GM10847 (cell line): ENCODE measurements around the gene BACE2.

Experiments used
- POLR2A ChIP-seq: IDR thresholded peaks from 2 replicates; pipeline ENCODE4 v1.6.1; 2011; ENCODE audit not compliant: insufficient read length; ENCODE audit errors: extremely low read depth

BACE2 gene

DNA sequence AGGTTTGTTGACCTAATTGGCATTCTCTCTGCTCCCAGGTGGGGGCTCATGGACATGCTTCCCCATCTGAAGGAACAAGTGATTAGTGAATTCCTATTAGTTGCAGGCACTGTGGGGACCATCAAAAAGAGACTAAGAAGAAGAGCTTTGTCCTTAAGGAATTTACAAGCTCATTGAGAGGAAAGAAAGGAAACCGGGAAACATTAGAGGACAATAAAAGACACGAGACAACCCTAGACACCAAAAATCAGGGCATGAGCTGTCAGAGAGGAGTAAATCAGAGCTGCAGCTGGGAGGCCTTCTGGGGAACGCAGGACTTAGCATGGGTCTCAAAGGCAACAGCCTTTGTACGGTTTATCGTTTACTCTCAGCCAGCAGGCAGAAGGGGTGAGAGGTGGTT lies 45.1 kb downstream of the BACE2 start:
- TF ChIP-seq POLR2A: no peak

DNA sequence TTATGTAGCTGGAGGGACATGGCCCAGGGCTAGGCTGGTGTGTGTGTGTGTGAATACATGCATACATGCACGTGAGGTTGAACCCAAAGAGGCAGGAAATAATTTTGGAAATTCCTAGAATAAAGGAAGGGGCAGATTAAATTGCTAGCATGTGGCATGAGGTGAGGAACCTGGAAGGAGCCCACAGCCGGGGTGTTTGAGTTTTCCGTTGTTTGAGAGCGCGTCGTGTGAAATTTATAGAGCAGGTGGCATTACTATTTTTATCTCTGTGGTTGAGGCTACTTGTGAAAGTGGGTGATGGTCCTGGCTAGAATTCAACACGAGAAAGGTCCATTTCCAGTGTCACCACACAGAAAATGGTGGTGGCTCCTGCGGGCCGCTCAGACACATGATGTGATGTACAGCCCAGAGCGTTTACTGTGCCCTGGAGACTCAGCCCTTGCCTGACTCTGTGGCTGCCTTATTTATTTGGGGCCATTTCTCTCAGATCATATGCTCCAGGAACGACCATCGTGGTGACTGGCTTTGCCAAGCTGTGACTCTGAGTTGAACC lies 48.0 kb downstream of the BACE2 start:
- no peak for TF ChIP-seq POLR2A

DNA sequence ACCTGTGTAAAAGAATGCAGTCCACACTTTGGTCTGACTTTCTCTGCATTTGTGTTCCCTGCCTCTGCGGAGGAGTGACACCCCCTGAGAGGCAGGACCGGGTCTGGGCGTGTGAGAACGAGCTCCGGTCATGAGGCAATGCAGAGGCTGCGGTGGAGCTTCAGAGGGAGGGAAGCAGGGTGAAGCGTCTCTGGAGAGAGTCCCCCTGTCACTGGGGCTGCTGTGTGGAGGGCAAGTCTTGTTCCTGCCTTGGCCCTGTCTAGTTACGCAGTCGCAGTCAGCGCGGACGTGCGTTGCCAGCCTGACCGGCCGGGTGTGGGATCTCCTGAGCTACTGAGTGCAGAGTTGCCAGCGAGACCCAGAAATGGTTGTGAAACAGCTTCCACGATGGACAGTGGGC lies 48.5 kb downstream of the BACE2 start:
- TF ChIP-seq POLR2A: no peak

DNA sequence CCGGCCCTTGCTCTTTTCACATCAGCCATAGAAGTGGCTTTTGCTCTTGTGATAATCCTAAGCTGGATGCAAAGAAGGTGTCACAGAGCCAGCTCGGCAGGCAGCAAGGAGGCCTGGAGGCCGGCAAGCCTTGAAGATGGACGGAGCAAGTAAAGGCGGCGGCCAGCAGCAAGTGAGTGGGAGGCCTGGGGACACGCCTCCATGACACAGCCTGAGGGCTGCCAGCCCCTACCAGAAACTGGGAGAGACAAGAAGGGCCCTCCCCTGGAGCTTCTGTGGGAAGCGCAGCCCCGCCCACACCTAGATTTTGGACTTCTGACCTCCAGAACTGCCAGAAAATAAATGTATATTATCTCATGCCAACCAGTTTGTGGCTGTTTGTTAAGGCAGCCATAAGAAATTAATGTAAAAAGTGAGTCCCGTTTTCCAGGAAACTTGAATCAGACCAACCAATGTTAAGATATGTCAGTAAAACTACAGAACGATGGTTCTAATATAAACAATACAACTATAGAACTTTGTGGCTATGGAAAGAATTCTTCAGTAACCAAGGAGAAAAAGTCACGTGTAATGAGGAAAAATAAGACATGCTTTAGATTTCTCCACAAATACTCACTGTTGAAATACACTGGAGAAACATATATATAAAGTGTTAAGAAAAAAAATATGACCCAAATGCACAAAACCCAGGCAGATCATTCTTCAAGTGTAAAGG lies 49.9 kb downstream of the BACE2 start:
- TF ChIP-seq POLR2A: no peak

DNA sequence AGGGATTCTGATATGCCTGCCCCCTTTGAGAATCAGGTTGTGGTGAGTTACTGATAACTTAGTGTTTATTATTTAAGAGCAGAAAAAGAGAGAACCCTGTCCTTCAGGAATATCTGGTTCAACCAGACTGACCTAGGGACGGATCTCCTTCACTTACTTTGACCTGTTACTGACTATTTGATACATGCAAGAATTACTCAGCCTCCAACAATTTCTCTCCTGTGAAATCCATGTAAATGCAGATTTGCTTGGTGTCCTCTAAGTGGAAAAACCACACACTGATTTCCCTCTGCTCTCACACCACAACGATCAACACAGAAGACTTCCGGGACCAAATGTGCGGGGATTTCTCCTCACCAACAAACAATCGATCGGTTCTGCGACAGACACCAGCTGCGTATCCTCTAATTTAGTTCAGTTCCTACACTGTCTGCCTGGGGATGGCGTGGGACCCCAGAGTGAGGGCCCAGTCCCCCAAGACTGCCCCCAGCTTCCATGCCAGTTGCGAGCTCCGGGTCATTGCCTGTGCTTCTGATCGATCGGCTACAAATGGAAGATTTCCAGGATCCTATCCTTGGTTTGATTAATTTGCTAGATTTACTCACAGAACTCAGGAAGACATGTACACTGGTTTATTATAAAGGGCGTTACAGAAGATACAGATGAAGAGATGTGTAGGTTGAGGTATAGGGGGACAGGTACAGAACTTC lies 51.7 kb downstream of the BACE2 start:
- TF ChIP-seq POLR2A: no peak

DNA sequence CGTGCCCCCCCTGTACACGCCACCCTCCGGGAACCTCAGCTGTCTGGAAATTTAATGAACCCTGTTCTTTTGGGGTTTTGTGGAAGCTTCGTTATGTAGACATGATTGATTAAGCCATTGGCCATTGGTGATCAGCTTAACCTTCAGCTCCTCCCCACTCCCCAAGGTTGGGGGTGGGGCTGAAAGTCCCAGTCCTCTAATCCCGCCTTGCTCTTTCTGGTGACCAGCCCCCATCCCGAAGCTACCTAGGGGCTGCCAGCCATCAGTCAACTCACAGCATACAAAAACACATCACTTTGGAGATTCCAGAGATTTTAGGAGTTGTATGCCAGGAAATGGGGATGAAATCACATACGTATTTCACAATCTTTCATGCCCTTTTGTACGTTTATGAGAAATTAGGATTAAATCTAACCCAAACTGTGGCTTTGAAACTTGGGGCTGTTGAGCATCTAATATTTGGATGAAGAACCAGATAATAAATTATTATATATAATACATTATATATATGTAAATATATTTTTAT lies 52.3 kb downstream of the BACE2 start:
- TF ChIP-seq POLR2A: no peak

DNA sequence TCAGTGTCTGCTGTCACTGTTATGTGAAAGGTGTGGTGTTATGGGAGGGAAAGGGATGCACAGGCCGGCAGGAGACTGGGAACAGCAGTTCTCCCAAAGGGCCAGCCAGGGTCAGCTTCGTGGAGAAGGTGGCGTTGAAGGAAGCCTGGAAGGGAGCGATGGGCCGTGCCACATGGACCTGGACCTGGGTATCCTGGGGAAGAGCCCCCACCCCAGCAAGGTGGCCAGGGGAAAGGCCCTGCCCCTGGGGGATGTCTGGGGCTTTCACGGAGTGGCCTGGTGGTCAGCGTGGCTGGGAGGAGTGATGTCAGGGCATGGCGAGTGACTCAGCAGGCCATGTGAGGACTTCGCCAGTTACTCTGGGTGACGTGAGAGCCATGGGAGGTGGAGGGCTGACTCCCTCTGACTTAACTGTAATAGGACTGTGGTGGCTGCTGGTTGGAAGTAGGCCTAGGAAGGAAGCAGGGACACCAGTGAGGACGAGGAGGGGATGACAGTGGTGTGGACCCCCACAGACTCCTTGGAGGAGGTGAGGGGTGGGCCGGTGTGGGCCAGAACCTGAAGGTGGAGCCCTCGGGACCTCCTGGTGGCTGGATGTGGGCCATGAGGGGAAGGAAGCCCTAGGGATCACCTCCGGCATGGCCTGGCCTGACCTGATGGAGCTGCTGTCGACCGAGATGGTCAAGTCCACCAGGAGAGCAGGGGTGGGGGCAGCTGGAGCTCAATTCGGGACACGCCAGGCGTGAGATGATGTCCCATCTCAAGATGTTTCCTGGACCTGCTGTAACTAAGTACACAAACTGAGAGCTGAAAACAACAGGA lies 54.5 kb downstream of the BACE2 start:
- TF ChIP-seq POLR2A: no peak

DNA sequence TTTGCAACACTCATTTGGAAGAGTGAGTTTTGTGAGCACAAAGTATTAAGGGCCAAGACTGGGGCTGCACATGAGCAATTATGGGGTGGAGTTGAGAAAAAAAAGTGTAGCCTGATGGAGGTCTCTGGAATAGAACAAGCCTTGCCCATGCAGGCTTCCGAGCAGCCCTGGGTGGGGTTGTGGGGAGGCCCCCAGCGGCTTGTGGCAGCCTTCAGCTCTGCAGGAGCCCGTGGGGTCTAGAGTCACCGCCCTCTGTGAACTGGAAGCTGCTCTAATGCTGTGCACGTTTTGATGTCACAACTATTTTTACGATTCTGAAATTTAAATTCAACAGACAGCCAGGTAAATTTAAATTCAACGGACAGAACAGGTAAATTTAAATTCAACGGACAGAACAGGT lies 58.9 kb downstream of the BACE2 start:
- no peak for TF ChIP-seq POLR2A

DNA sequence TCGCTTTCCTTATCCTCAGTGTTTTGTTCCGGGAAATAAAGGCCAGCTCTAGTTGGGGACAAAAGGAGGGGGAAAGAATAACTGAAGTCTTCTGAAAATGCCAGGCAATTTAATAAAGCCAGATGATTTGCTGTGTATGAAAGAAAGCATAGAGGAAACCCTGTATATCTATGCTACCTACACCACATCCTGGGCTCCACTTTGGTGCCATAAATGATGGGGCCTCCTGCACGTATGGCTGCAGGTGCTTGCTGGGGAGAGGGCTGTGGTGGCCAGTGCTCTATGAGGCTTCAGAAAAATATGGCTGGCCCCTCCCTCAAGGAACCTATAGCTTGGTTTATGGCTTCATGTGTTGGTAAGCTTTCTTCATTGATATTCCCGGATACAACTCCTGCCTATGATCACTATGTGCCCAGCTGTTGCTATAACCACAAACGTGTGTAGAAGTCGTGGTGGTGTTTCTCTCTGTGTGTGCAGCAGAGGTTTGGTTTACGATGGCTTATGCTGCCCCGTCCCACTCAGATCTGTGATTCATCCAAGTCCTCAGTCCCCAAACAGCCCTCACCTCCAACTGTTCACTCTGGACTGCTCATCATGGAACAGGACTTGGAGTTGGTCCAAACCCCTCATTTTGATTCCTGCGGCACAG lies 59.5 kb downstream of the BACE2 start:
- TF ChIP-seq POLR2A: no peak

DNA sequence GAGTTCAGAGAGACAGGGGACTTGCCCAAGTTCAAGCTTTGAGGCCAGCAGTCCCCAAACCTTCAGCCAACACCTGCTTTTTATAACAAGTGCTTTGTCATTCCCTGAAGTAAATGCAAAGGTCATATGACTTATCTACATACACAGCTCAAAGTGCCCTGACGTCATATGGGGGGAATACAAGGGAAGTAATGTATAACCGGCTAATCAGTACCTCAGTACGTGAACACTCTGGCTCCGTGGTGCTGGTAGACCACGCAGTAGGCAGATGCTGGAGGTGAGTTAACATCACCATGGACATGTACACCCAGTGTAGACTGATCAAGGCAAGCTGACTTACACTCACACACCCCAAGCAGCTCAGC lies 60.0 kb downstream of the BACE2 start:
- TF ChIP-seq POLR2A: no peak

DNA sequence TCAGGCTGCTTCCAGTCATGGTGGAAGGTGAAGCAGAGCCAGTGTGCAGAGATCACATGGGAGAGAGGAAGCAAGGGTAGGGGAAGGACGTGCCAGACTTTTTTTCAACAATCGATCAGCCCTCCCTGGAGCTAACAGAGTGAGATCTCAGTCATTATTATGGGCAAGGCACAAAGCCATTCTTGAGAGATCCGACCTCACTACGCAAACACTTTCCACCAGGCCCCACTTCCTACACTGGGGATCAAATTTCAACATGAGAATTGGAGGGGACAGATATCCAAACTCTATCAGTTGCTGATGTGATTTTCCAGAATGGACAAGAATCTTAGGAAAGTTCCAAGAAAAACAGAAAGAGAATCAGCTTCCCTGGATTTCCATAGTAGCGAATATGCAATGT lies 60.5 kb downstream of the BACE2 start:
- TF ChIP-seq POLR2A: no peak

DNA sequence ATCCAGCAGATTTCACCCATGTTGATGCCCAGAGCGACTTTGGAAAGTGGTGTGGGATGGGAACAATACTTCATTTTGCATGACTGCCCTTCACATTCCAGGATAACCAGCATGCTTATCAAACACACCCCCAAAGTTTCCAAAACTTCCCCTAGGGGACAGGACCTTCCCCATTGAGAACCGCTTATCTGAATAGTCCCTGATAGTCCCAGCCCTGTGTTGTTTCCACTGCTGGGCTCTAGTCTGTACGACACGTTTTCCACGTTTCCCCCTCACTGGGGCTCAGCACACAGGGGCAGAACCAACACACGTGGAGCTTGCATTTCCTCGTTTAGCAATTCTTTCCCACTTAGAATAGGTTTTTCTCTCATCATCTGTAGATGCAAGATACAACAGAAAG lies 61.0 kb downstream of the BACE2 start:
- TF ChIP-seq POLR2A: no peak

DNA sequence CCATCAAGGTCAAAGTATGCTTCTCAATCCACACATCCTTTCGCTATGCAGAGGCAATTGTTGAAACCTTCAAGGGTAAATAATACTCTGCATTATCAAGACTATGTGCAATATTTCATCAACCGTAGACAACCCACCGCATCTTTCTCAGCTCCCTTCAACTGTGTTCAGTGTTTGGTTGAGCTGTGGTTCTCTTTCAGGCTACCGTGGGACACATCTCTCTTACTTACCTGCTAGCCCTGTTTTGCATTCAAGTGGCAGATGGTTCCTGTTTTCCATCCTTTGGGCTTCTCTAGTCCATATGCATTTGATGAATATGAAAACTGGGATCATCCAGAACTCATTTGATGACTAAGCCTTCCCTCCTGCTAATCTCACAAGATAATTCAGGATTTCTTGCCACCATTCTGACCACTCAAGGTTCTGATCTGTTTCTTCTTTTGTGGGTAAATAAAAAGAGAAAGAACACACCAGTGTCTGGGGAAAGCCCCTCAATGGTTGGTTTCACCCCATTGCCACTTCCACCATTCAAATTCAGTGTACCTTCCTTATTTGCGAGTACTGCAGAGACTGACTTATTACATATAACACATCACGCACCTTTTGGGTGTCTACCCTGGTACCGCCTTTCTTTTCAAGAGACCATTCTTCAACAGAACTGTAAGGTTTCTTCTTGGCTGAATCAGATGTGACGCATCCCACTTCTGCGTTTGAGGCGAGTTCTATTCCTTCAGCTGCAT lies 61.7 kb downstream of the BACE2 start:
- TF ChIP-seq POLR2A: no peak

DNA sequence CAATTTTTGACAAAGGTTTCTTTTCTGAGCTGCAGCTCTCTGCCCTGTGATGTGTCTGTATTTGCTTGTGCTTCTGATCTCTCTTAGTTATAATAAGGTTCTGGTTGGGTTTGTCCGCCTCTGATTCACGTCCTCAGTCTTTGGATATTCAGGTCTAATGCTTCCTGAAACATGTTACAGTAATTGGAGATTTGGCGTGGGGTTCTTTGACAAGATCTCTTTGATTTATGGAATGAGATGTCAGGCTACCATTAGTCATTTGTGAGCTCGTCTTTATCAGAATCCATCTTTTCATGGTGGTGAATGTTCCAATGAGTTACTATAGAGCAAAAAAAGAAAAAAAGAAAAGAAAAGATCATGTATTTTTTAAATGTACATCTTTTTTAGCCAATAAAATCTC lies 62.5 kb downstream of the BACE2 start:
- TF ChIP-seq POLR2A: no peak
